DMS 273 treated with DMSO at 0.1 percent for 48 hours (cell line): ENCODE results near the gene SLC25A11.
A peak's percentile ranks its signal among the peaks of the same experiment; 100 is the strongest.

ENCODE experiments used
- DNase-seq: peaks from one replicate; lab custom pipeline; 2025; lab: John Stamatoyannopoulos, UW

The SLC25A11 gene

DNA sequence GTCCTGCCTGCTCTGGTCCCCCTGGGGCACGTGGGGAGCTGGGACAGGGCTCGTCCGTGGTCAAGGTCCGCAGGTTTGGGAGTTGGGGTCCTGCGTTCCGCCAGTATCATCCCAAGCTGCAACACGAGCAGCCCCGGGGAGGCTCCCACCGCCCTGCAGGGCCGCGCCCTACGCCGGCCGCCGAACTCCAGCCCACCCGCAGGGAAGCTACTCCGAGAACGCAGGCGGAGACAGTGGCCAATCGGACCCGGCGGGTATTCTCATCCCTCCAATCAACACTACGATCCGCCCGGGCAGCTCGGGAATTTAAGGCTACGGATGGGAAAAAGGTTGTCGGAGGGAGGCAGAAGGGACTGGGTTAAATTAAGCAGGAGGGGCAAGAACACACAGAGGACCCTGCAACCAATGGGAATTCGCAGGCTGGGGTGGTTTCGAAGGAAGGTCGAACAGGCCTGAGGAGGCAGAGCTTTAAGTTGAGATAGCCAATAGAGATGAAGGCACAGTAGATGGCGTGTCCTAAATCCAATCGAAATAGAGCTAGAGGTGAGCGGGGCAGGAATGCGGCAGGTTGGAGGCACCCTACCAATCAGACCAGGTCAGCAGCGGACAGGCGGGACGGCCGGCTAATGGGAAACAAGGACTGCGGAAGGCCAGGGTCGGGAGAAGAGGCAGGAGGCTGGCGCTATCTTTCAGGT, 27.1 kb upstream of the SLC25A11 start:
- peak; percentile 99 for DNase-seq

- DNase-seq = no peak
Measured at GRCh38 chr17:4965311-4965986, 25.6 kb upstream of the SLC25A11 start.

DNA sequence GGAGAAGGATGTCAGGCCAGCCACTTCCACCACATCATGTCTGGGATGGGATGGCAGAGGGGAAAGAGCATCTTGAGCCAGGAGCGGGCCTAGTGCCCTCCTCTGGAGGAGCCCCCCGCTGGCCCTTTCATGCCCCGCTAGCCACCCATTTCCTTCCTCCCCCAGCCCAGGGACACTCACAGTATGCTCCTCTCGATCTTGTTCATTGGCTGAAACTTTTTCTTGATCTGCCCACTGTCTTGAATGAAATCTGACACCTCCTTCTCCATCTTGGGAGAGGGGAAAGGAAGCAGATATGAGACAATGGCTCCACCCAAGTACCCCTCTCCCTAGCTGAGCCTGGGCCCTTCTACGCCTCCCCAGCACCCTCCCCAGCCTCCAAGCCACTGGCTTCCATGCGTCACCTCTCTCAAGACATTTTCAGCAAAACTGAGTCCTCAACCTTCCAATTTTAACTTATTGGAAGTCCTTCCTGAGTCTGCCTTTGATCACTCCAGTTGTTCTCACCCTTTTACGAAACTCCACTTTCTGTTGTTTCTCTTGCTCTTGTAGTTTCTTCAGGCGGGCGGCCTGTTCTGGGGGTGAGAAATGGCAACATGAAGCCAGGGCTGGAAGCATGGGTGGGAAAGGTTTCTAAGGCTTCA, 20.6 kb upstream of the SLC25A11 start:
- no peak for DNase-seq

DNA sequence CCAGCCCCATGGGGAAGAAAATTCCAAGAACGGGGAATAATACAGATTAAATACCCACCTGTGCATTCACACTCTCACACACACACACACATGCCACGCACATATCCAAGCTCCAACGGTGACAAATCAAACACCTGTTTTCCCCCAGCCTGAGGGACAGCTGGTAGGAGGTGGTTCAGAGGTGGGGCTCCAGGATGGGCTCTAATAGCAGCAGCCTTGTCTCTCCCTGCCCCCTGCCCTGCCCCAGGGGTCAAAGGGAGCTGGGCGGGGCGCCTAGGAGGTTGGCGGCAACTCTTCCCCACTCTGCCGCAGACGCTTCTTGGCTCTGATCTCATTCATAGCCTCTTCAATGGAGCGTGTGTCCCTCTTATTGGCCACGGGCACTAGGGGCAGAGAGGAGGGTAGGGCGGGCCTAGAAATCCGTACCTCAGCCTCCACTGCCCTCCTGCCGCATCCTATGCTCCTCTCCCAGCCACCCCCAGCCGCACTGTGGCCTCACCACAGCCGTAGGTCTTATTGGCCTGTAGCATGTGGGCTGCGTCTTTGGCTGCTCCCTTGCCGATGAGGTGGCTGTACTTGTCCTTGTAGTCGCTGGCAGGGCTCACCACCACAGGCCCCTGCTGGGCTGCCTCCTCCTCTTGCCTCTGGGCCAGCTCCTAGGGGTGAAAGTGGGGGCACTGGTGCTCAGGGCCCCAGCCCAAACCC, 19.6 kb upstream of the SLC25A11 start:
- no peak for DNase-seq

DNA sequence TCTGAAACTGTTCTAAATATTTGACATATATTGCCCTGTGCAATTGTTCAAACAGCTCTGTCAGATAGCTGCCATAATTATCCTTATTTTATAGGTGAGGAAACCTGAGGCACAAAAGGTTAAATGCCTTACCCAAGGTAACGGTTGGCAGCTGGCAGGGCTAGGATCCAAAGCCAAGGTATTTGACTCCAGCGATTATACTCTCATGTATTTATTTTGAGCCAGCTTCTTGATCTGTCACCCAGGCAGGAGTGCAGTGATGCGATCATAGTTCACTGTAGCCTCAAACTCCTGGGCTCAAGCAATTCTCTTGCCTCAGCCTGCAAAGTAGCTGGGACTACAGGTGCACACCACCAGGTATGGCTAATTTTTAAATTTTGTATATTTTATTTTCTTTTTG, 18.3 kb upstream of the SLC25A11 start:
- DNase-seq = no peak

- DNase-seq = no peak
Measured at GRCh38 chr17:4956493-4957061, 16.7 kb upstream of the SLC25A11 start.

DNA sequence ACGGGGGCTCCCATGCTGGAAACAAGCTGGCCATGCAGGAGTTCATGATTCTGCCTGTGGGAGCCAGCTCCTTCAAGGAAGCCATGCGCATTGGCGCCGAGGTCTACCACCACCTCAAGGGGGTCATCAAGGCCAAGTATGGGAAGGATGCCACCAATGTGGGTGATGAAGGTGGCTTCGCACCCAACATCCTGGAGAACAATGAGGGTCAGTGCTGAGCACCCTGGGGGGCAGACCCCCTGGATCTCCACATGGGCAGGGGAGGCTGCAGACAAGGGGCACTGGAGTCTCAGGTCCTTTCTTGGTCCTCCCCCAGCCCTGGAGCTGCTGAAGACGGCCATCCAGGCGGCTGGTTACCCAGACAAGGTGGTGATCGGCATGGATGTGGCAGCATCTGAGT, 15.2 kb upstream of the SLC25A11 start:
- no peak for DNase-seq

DNA sequence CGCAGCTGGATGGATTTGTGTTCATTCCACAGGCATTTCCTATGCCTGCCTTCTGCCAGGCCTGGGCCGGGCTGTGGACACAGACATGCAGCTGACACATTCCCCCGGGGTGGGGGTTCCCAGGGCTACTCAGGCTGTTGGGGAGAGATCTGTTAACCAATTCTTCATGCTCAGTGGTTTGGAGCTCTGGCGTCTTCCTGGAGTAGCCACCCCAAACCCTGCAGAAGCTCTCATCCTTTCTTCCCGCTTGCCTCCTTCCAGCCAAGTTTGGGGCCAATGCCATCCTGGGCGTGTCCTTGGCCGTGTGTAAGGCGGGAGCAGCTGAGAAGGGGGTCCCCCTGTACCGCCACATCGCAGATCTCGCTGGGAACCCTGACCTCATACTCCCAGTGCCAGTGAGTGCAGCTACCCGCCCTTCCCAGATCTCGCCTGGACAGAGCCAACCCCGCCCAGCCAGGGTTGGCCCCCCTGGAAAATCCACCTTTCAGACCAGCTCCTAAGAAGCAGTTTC, 13.7 kb upstream of the SLC25A11 start:
- DNase-seq = no peak

DNA sequence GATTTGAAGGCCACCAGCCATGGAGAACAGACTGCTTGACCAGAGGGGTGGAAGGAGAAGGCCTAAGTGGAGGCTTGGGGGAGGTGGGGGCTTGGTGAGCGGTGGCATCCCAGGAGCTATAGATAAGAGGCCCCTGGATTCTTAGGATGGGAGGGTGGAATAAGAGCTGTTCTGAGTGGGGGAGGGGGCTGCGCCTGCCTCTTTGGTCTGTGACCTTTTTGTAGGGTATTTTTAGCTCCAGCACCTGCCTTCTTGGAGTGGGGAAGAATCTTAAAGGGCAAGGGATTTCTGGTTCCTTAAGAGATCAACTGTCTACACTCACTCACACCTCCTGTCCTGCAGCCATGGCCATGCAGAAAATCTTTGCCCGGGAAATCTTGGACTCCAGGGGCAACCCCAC, 11.6 kb upstream of the SLC25A11 start:
- no peak for DNase-seq

- DNase-seq = no peak
Measured at GRCh38 chr17:4950746-4951204, 10.9 kb upstream of the SLC25A11 start, which contains the start of gene ENO3. ENO3 (plus strand) TSS chr17:4951119; CDS start chr17:4951830, 711 bp downstream.

DNA sequence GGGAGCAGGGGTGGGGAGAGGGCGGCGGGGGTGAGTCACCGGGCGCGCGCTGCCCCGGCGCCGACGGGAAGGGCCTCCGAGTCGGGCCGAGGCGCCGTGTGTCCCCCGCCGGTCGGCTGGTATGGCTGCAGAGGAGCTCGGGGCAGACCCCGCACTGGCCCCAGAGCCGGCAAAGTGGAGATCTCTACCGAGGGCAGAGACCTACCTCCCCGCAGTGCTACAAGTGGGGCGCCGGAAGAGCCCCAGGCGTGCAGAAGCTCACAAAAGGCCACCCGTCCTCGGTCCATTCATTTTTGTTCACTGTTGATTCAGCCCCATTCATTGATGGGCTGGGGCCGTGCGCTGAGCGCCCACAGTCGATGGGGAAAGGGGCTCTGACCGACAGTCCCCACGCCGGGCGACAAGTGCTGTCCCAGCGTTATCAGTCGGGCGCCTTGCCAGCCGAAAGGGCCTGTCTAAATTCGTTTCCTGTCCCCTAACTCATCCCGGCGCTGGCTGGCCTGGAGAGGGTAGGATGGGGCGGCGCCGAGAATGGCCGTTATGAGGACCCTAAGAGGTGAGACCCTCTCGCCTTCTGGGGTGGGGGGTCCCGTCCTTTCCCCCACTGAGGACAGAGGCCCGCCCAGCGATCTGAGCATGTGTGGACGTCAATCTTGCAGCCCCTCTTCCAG, 10.4 kb upstream of the SLC25A11 start:
- no peak for DNase-seq

DNA sequence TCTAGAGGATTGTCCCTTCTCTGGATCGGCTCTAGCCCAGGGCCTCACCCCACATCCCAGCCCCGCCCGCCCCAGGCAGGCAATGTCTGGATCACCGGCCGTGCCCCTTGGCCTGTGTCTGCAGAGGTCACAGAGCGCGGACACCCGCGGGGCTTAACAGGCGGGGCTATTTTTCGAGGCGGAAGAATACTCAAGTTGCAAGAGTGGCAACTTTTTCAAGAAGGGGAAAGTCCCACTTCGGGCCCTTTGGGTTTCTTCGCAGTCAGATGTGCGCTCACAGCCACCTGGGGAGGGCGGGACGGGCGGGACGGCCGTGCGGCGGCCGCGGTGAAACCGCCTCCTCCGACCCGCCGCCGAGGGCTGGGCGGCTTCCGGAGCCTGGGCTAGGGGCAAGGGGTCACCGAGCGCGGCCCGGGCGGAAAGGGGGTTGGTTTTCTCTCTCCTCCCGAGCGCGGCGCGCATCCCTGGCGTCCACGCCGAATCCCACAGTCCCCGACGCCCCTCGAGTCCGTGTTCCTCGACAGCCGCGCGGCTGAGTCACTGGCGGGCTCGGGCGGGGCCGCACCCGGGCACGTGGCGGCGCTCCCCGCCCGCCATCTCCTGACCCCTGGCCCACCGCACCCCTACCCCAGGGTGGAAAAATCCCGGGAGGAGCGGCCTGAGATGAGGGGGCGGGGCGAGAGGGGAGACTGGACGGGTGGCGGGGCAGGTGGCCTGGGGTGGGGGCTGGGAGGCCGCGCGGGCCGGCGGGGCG, 9.7 kb upstream of the SLC25A11 start:
- DNase-seq = peak; percentile 54

DNA sequence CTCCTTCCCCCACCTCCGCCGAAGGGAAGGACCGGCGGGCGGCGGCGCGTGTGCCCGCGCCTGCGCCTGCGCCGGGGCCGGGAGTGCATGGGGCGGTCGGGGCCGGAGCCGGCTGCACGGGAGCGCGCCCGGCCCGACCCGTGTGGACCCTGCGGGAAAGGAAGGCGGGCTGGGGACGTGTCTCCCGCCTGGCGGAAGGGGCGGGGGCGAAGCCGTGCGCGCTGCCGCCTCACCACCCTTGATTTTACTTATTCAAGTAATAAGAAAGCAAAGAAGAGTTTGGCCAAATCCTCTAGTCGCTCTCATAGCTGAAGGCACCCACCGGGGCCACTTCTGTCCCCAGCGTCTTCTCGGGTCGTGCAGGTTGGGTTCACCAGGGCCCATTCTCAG, 9.1 kb upstream of the SLC25A11 start:
- peak; percentile 58 for DNase-seq

DNA sequence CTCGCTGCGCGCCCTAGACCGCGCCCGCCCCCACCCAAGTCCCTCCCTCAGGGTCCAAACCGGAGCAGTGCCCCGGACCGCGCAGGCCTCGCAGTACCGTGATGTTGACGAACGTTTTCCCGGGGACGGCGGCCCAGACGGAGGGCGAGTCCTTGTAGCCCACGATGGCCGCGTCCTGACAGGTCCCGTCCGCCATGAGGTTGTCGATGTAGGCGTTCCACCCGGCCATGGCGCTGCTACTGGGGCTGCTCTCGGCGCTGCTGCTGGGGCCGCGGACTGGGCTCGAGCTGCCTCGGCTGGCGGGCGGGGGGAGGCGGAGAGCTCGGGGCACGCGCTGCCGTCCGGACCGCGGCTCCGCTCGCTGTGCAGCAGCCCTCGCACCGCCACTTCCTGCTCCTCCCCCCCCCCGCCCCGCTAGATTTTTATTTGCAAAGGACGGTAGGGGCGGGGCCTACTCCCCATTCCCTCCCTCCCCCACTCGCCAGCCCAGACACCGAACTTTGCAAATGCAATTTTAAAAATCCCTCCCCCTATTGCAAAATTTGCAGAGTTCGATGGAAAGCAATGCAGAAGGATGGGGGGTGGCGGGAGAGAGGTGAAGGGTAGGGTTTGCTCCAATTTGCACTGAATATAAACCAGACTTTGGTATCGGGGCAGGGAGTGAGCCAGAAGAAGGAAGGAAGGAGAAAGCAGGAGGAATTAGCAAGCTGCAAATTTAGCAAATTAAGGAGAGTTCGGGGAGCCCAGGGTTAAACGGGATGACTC, 8.5 kb upstream of the SLC25A11 start, which contains the start of gene PFN1:
Gene PFN1, minus strand, starts transcription at position 365 of the 765 bp plus-strand sequence. Its CDS starts 136 bp downstream, at position 229.
- peak; percentile 58 for DNase-seq

- no peak for DNase-seq
Measured at GRCh38 chr17:4947411-4948165, 7.7 kb upstream of the SLC25A11 start.

DNA sequence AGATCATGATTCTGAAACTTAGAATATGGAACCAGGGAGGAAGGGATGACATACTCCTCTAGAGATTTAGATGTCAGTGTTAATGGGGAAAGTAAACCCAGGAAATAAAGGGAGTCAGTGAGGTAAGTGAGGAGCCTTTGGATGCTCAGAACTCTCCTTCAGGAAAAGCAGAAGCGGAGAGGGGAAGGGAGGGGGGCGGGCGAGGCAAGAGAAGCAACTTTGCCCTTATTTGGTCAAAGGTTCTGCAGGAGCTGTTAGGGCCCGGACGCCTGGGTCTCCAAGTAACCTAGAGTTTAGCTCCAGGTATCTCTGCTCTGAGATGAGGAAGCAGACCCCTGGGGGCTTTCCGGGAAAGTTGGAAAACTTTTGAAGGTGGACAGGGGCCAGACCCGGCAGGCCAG, 7.2 kb upstream of the SLC25A11 start:
- no peak for DNase-seq

DNA sequence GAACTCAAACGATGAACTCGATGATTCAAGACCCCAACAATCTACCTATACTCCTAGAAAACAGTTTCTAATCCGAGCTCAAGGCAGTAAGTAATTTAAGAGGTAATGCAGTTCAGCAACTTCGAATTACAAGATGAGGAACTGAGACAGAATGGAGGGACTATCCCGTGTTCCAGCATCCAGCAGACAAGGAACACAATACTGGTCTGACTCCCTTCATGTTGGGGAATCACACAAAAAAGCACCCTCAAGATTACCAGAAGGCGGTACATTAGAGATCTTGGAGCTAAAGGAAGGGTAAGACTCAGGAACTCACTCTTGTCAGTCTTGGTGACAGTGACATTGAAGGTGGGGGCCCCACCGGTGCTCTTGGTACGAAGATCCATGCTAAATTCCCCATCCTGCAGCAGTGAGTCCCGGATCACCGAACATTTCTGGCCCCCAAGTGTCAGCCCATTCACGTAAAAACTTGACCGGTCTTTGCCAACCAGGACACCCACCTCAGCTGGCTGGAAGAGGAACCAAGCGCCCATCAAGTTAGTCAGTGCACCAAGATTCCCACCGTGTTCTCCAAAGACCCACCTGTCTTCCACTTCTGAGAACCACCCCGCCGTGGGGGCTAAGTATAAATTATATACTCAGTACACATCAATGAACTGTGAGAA, 6.6 kb upstream of the SLC25A11 start:
- no peak for DNase-seq

GRCh38 chr17:4945944-4946280, 6.1 kb upstream of the SLC25A11 start:
- DNase-seq = no peak
